Measurements from ENCODE around the gene PLEKHG4B. TPM values are rescaled to one million over a fixed set of nuclear protein-coding genes. Genes with fewer than 3 reads are reported as not detected.
A peak's percentile ranks its signal among the peaks of the same experiment; 100 is the strongest.

The PLEKHG4B gene
- total RNA-seq, 1 donor from 2014 or later, result 49.4 TPM

DNA sequence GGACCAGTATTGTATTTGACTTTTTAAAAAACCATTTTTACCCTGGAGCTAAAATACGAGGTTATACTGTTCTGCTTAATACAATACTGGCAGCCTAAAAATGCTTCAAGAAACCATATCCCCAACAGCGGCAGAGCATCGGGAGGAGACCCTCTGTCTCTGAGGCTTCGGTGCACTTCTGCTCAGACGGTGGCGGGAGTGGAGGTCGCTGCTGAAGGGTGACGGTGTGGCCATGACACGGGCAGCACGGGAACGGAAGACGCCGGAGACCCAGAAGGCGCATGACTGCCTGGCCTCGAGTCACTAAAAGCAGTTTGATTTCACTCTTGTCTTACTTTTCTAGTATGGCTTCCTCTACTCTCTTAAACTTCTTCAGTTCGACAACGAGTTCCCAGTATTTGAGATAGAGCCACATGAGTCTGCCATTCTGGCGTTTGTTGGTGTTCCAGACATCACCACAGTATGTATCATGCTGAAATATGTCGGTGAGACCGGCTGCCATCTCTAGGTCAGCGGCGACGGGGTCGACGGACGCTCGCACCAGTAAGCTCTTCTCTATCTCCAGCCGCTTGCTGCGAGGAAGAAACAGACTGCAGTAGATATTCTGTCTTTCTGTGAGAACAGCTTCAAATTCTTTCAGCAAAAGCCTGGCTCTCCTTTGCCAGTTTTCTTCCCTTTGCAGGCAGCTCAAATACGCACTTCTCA lies 113.2 kb downstream of the PLEKHG4B start:
- no peak for DNase-seq
- Mint-ChIP-seq H3K9me3 (ENCODE audit: unreplicated experiment) (peaks cover 7% of the 10 kb centered on the region), H3K4me1 (ENCODE audit: low read depth, unreplicated experiment) (peaks cover 26% of the 10 kb centered on the region), H3K27me3 (ENCODE audit: unreplicated experiment) (peaks cover 3% of the 10 kb centered on the region), H3K36me3 (ENCODE audit: unreplicated experiment) (no peaks in the 10 kb centered on the region), H3K27ac (ENCODE audit: unreplicated experiment) (no peak overlapping the region), H3K4me3 (ENCODE audit: unreplicated experiment) (no peak overlapping the region)
- TF ChIP-seq CTCF (IDR thresholded peaks at IDR 0.05; ENCODE audit: partially characterized antibody, unreplicated experiment), result no peak

- no peak for DNase-seq
- H3K9me3 Mint-ChIP-seq (ENCODE audit: unreplicated experiment), result peaks cover 4% of the 10 kb centered on the region
- H3K27ac Mint-ChIP-seq (ENCODE audit: unreplicated experiment), result no peak overlapping the region
- no peaks in the 10 kb centered on the region for H3K36me3 Mint-ChIP-seq (ENCODE audit: unreplicated experiment)
- TF ChIP-seq CTCF (IDR thresholded peaks at IDR 0.05; ENCODE audit: partially characterized antibody, unreplicated experiment), result no peak
- peaks cover 3% of the 10 kb centered on the region for H3K27me3 Mint-ChIP-seq (ENCODE audit: unreplicated experiment)
- peaks cover 27% of the 10 kb centered on the region for H3K4me1 Mint-ChIP-seq (ENCODE audit: low read depth, unreplicated experiment)
- no peak overlapping the region for H3K4me3 Mint-ChIP-seq (ENCODE audit: unreplicated experiment)
Measured at GRCh38 chr5:206406-206805, 114.4 kb downstream of the PLEKHG4B start.

- no peak for DNase-seq
- H3K4me3 Mint-ChIP-seq (ENCODE audit: unreplicated experiment), result peak overlapping the region; percentile 67
- H3K27ac Mint-ChIP-seq (ENCODE audit: unreplicated experiment), result no peak overlapping the region
- peaks cover 21% of the 10 kb centered on the region for H3K4me1 Mint-ChIP-seq (ENCODE audit: low read depth, unreplicated experiment)
- peaks cover 3% of the 10 kb centered on the region for H3K27me3 Mint-ChIP-seq (ENCODE audit: unreplicated experiment)
- peaks cover 4% of the 10 kb centered on the region for H3K9me3 Mint-ChIP-seq (ENCODE audit: unreplicated experiment)
- no peaks in the 10 kb centered on the region for H3K36me3 Mint-ChIP-seq (ENCODE audit: unreplicated experiment)
- no peak for TF ChIP-seq CTCF (IDR thresholded peaks at IDR 0.05; ENCODE audit: partially characterized antibody, unreplicated experiment)
Measured at GRCh38 chr5:206927-207536, 115.1 kb downstream of the PLEKHG4B start.

GRCh38 chr5:207599-207998 lies 115.6 kb downstream of the PLEKHG4B start:
- DNase-seq, result no peak
- Mint-ChIP-seq H3K27me3 (ENCODE audit: unreplicated experiment) (peaks cover 3% of the 10 kb centered on the region), H3K36me3 (ENCODE audit: unreplicated experiment) (no peaks in the 10 kb centered on the region), H3K4me1 (ENCODE audit: low read depth, unreplicated experiment) (peaks cover 21% of the 10 kb centered on the region), H3K4me3 (ENCODE audit: unreplicated experiment) (peak overlapping the region; percentile 67), H3K9me3 (ENCODE audit: unreplicated experiment) (peaks cover 4% of the 10 kb centered on the region), H3K27ac (ENCODE audit: unreplicated experiment) (no peak overlapping the region)
- TF ChIP-seq CTCF (IDR thresholded peaks at IDR 0.05; ENCODE audit: partially characterized antibody, unreplicated experiment), result no peak

GRCh38 chr5:208449-209114 lies 116.6 kb downstream of the PLEKHG4B start:
- H3K36me3 Mint-ChIP-seq (ENCODE audit: unreplicated experiment), result peaks cover 2% of the 10 kb centered on the region
- no peak for DNase-seq
- TF ChIP-seq CTCF (IDR thresholded peaks at IDR 0.05; ENCODE audit: partially characterized antibody, unreplicated experiment), result no peak
- H3K4me3 Mint-ChIP-seq (ENCODE audit: unreplicated experiment), result no peak overlapping the region
- peaks cover 21% of the 10 kb centered on the region for H3K4me1 Mint-ChIP-seq (ENCODE audit: low read depth, unreplicated experiment)
- H3K27ac Mint-ChIP-seq (ENCODE audit: unreplicated experiment), result no peak overlapping the region
- H3K27me3 Mint-ChIP-seq (ENCODE audit: unreplicated experiment), result peaks cover 3% of the 10 kb centered on the region
- peaks cover 4% of the 10 kb centered on the region for H3K9me3 Mint-ChIP-seq (ENCODE audit: unreplicated experiment)

Data from glutamatergic neuron (in vitro differentiated cells).